Kidney (tissue), 14 donors: Measurements from ENCODE around the gene AGPAT3. TPM values are rescaled to one million over a fixed set of nuclear protein-coding genes. Genes with fewer than 3 reads are reported as not detected.

Experiments
- DNase-seq, 5 donors: peaks; one replicate each; pipeline ENCODE4 v3.0.0-alpha.2; 2013 to 2020
- FAIRE-seq: peaks from 2 replicates; lab custom pipeline; 2012; peaks lifted over from hg19 to GRCh38; lab: Jason Lieb, UNC
- H3K27ac ChIP-seq, 2 donors: one replicate each; pipeline ENCODE4 v1.7.0; 2013; ENCODE audit warnings: low read depth in 2 of 2, low read length in 2 of 2, inconsistent platforms in 1 of 2
- H3K27me3 ChIP-seq: one replicate; pipeline ENCODE4 v1.7.1; 2013; ENCODE audit warnings: low read length, inconsistent platforms; ENCODE audit not compliant: control insufficient read depth, insufficient read depth
- H3K36me3 ChIP-seq, 3 donors: one replicate each; pipeline versions ENCODE4 v1.7.0 to v1.7.1; 2013; ENCODE audit warnings: low read length in 3 of 3, control low read depth in 1 of 3, inconsistent platforms in 1 of 3; ENCODE audit not compliant: insufficient read depth in 3 of 3, control insufficient read depth in 2 of 3
- H3K4me1 ChIP-seq, 3 donors: one replicate each; pipeline versions ENCODE4 v1.7.0 to v1.7.1; 2013; ENCODE audit warnings: low read length in 3 of 3, inconsistent platforms in 1 of 3, low read depth in 1 of 3; ENCODE audit not compliant: control insufficient read depth in 2 of 3, insufficient read depth in 2 of 3
- H3K4me3 ChIP-seq, 3 donors: one replicate each; pipeline versions ENCODE4 v1.7.0 to v1.8.1; 2013; ENCODE audit warnings: low read length in 3 of 3, control low read depth in 1 of 3, inconsistent platforms in 1 of 3
- H3K9ac ChIP-seq, 3 donors: one replicate each; pipeline versions ENCODE4 v1.7.0 to v1.7.1; 2013; ENCODE audit warnings: low read length in 3 of 3, control low read depth in 1 of 3, inconsistent platforms in 1 of 3
- H3K9me3 ChIP-seq, 3 donors: one replicate each; pipeline versions ENCODE4 v1.7.0 to v1.7.1; 2013; ENCODE audit warnings: low read length in 3 of 3, control low read depth in 1 of 3, inconsistent platforms in 1 of 3; ENCODE audit not compliant: control insufficient read depth in 2 of 3, insufficient read depth in 1 of 3
- intact Hi-C: fragments of 100-400 bp; cut with DNase I; formaldehyde crosslinking; loops from one replicate; pipeline ENCODE4 v1.11.1; 2022
- polyA plus RNA-seq: library from polyadenylated mRNA; stranded (reverse); fragments of 350-450 nt; fragmentation: Illumina TruSeq; extraction: RNeasy Lipid Tissue Mini Kit (QIAGEN cat#74804); gene quantifications from one replicate; pipeline ENCODE4 v1.2.3, GENCODE V29; 2014; ENCODE audit warnings: low read depth, low replicate concordance; ENCODE audit not compliant: insufficient read depth
- total RNA-seq: library from RNA; stranded (reverse); fragmentation: NEBNext Ultra II Directional; extraction: Animal tissue kit (Norgen Biotek cat#: 25700); gene quantifications from one replicate; pipeline ENCODE4 v1.2.1, GENCODE V29; 2021
- TF ChIP-seq, protein P1 (sequence below): IDR thresholded peaks from 3 replicates; pipeline ENCODE4 v1.5.1; 2012; ENCODE audit warnings: mild to moderate bottlenecking, moderate library complexity, borderline replicate concordance; ENCODE audit not compliant: insufficient read depth; ENCODE audit errors: extremely low read depth
- donor health status: control.
- donor health status: control.
- donor health status: control.
- donor health status: control.
- donor health status: control.
- donor health status: DM: yes; HTN: yes; CAD: no.
- donor health status: Normal renal cell carcinoma (clear cell type).

AGPAT3 gene
- total and polyA plus RNA-seq, 2 donors from 2014 or later: 40.3 to 86.2 TPM

DNA sequence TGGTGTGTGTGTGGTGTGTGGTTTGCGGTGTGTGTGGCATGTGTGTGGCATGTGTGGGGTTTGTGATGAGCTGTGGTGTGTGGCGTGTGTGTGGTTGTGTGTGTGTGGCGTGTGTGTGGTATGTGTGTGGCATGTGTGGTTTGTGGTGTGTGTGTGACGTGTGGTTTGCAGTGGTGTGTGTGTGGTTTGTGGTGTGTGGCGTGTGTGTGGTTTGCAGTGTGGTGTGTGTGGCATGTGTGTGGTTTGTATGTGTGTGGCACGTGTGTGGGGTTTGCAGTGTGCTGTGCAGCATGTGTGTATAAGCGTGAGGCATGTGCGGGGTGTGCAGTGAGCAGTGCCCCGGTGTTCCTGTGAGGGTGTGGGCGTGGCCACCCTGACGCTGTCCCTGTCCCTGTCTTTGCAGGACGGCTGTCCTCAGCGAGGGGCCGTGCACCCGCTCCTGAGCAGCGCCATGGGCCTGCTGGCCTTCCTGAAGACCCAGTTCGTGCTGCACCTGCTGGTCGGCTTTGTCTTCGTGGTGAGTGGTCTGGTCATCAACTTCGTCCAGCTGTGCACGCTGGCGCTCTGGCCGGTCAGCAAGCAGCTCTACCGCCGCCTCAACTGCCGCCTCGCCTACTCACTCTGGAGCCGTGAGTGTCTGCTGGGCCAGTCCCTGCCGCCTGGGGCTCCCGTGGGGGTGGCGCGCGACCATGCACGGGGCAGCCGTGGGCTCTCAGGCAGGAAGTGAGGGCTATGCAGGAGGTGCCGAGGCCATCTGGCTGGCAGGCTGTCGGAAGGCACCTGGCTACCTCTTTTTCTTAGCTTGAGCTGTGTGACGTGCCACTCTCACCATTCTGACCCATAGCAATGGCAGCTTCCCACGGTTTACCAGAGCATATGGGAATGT lies 94.5 kb downstream of the AGPAT3 start:
- no peak overlapping the region for H3K27ac ChIP-seq

DNA sequence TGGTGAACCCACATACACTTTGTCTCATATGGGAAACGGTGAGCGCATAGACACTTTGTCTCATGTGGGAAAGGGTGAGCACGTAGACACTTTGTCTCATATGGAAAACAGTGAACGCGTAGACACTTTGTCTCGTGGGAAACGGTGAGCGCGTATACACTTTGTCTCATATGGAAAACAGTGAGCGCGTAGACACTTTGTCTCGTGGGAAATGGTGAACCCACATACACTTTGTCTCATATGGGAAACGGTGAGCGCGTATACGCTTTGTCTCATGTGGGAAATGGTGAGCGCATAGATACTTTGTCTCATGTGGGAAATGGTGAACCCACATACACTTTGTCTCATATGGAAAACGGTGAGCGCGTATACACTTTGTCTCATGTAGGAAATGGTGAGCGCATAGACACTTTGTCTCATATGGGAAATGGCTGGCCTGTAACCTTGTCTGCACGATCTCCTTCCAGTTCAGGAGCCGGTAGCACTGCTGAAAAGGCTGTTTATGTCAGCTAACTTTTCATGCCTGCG lies 96.4 kb downstream of the AGPAT3 start:
- no peaks in the 10 kb centered on the region for H3K27me3 ChIP-seq
- intact Hi-C loops: no loop called here
- no peaks in the 10 kb centered on the region for H3K9me3 ChIP-seq
- TF ChIP-seq, protein P1, sequence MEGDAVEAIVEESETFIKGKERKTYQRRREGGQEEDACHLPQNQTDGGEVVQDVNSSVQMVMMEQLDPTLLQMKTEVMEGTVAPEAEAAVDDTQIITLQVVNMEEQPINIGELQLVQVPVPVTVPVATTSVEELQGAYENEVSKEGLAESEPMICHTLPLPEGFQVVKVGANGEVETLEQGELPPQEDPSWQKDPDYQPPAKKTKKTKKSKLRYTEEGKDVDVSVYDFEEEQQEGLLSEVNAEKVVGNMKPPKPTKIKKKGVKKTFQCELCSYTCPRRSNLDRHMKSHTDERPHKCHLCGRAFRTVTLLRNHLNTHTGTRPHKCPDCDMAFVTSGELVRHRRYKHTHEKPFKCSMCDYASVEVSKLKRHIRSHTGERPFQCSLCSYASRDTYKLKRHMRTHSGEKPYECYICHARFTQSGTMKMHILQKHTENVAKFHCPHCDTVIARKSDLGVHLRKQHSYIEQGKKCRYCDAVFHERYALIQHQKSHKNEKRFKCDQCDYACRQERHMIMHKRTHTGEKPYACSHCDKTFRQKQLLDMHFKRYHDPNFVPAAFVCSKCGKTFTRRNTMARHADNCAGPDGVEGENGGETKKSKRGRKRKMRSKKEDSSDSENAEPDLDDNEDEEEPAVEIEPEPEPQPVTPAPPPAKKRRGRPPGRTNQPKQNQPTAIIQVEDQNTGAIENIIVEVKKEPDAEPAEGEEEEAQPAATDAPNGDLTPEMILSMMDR: no peak
- no peak overlapping the region for H3K4me3 ChIP-seq
- no peak overlapping the region for H3K27ac ChIP-seq
- no peak for FAIRE-seq
- H3K36me3 ChIP-seq: peaks cover 6 to 21% (median 20%) of the 10 kb centered on the region in 3 donors
- peaks cover 0 to 6% (median 0%) of the 10 kb centered on the region in 3 donors for H3K4me1 ChIP-seq
- DNase-seq: no peak
- no peak overlapping the region for H3K9ac ChIP-seq

More for the DNA sequence above, 94.5 kb downstream of the AGPAT3 start:
- Histone ChIP-seq H3K36me3 (peaks cover 6 to 21% (median 16%) of the 10 kb centered on the region in 3 donors), H3K9me3 (no peaks in the 10 kb centered on the region), H3K27me3 (no peaks in the 10 kb centered on the region), H3K9ac (no peak overlapping the region), H3K4me1 (peaks cover 0 to 6% (median 0%) of the 10 kb centered on the region in 3 donors), H3K4me3 (peak overlapping the region in 1 of 3 donors; percentile 0)
- TF ChIP-seq, protein P1: no peak
- no peak for FAIRE-seq
- no peak for DNase-seq
- intact Hi-C loops: no loop called here

DNA sequence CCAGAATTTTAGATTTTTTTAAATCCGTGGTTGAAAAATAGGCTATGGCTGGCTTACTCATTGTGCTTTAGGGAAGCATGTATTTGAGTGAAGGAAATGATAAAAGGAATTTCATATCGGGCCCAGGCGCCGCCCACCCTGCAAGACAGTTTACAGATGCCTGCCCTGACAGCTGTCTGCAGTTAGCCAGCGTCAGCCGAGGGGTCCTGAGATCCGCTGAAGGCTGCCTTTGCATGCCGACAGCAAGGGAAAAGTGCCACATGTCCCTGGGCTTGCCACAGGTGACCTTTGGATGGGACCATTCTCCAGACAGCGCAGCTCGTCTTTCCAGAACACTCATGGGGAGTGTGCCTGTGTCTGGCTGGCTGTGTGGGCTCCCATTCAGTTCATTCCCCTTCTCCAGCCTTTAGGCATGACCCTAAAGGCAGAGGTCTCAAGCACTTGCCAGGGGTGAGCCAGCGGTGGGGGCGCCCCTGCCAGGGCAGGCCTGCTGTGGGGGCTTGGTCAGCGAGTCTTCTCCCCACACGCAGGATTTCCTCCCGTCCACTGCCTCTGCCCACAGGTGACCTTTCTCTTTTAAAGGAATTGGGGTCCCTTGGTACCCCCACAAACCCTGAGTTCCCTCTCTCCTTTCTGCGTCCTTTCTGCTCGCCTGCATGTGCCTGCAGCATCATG lies 101.0 kb downstream of the AGPAT3 start:
- no peak for FAIRE-seq
- H3K27ac ChIP-seq: no peak overlapping the region
- no peak for DNase-seq
- H3K9me3 ChIP-seq: no peaks in the 10 kb centered on the region
- H3K9ac ChIP-seq: no peak overlapping the region
- H3K4me1 ChIP-seq: no peaks in the 10 kb centered on the region
- TF ChIP-seq, protein P1: no peak
- H3K4me3 ChIP-seq: no peak overlapping the region
- no peaks in the 10 kb centered on the region for H3K27me3 ChIP-seq
- H3K36me3 ChIP-seq: peaks cover 6 to 22% (median 17%) of the 10 kb centered on the region in 3 donors
- intact Hi-C loops: no loop called here
